T-helper 2 cell treated with Interferon-gamma antibody and Interleukin-4, amounts not matched to agents 5 μg/mL and 100 μg/mL, for 36 hours (primary cell): Measurements from ENCODE around the gene MAPK13.
"Not testable (repeated sequence)": the region's sequence is repeated elsewhere in the genome, so short reads cannot be mapped to it uniquely, and the experiment has no call there.

Source experiments
- DNase-seq: peaks from one replicate; pipeline ENCODE4 v3.0.0; 2021; ENCODE audit warnings: low spot score
- H3K27ac Mint-ChIP-seq: one replicate; pipeline ENCODE4 v1.8.0; 2021; ENCODE audit warnings: mild to moderate bottlenecking, mixed read lengths
- H3K27me3 Mint-ChIP-seq: one replicate; pipeline ENCODE4 v1.8.0; 2021; ENCODE audit warnings: low read depth, mixed read lengths
- H3K36me3 Mint-ChIP-seq: one replicate; pipeline ENCODE4 v1.8.0; 2021; ENCODE audit warnings: low read depth, mixed read lengths
- H3K4me1 Mint-ChIP-seq: one replicate; pipeline ENCODE4 v1.8.0; 2021; ENCODE audit warnings: low read depth, mixed read lengths
- H3K4me3 Mint-ChIP-seq: one replicate; pipeline ENCODE4 v1.8.0; 2022; ENCODE audit warnings: mild to moderate bottlenecking, moderate library complexity, mixed read lengths
- H3K9me3 Mint-ChIP-seq: one replicate; pipeline ENCODE4 v1.8.0; 2021; ENCODE audit warnings: mixed read lengths

Gene MAPK13

GRCh38 chr6:36127462-36128016 is 2.8 kb upstream of the MAPK13 start:
- Mint-ChIP-seq H3K27me3 (no peaks in the 10 kb centered on the region), H3K27ac (no peak overlapping the region), H3K4me1 (peaks cover 51% of the 10 kb centered on the region), H3K36me3 (no peaks in the 10 kb centered on the region), H3K9me3 (no peaks in the 10 kb centered on the region), H3K4me3 (no peak overlapping the region)
- DNase-seq, result no peak

- Mint-ChIP-seq H3K36me3 (peaks cover under 1% of the 10 kb centered on the region), H3K9me3 (no peaks in the 10 kb centered on the region), H3K4me1 (peaks cover 53% of the 10 kb centered on the region), H3K27ac (no peak overlapping the region), H3K4me3 (no peak overlapping the region), H3K27me3 (no peaks in the 10 kb centered on the region)
- DNase-seq, result no peak
These were observed 2.2 kb upstream of the MAPK13 start for GRCh38 chr6:36128073-36128472.

- peaks cover 4% of the 10 kb centered on the region for H3K36me3 Mint-ChIP-seq
- H3K9me3 Mint-ChIP-seq, result no peaks in the 10 kb centered on the region
- H3K4me1 Mint-ChIP-seq, result peaks cover 46% of the 10 kb centered on the region
- DNase-seq, result no peak
- H3K27ac Mint-ChIP-seq, result no peak overlapping the region
- no peaks in the 10 kb centered on the region for H3K27me3 Mint-ChIP-seq
- H3K4me3 Mint-ChIP-seq, result peak overlapping the region; percentile 56
These were observed 1.5 kb upstream of the MAPK13 start for GRCh38 chr6:36128793-36129192.

GRCh38 chr6:36129334-36129733 is 979 bp upstream of the MAPK13 start:
- not testable (repeated sequence) for H3K9me3 Mint-ChIP-seq, H3K36me3 Mint-ChIP-seq, DNase-seq, H3K27me3 Mint-ChIP-seq
- peak overlapping the region; percentile 56 for H3K4me3 Mint-ChIP-seq
- peak overlapping the region; percentile 26 for H3K27ac Mint-ChIP-seq
- peaks cover 45% of the 10 kb centered on the region for H3K4me1 Mint-ChIP-seq

GRCh38 chr6:36130667-36131510 is 576 bp downstream of the MAPK13 start:
- Mint-ChIP-seq H3K4me3 (peak overlapping the region; percentile 73), H3K27ac (peak overlapping the region; percentile 84), H3K36me3 (peaks cover 4% of the 10 kb centered on the region), H3K4me1 (peaks cover 39% of the 10 kb centered on the region), H3K27me3 (no peaks in the 10 kb centered on the region), H3K9me3 (no peaks in the 10 kb centered on the region)
- DNase-seq, result peak; percentile 76

GRCh38 chr6:36131511-36132245 is 1.4 kb downstream of the MAPK13 start:
- peak; percentile 75 for DNase-seq
- Mint-ChIP-seq H3K9me3 (no peaks in the 10 kb centered on the region), H3K36me3 (peaks cover 6% of the 10 kb centered on the region), H3K4me1 (peaks cover 31% of the 10 kb centered on the region), H3K27me3 (no peaks in the 10 kb centered on the region), H3K27ac (peak overlapping the region; percentile 84), H3K4me3 (peak overlapping the region; percentile 73)

GRCh38 chr6:36132246-36132895 is 2.1 kb downstream of the MAPK13 start:
- Mint-ChIP-seq H3K36me3 (peaks cover 8% of the 10 kb centered on the region), H3K4me1 (peaks cover 26% of the 10 kb centered on the region), H3K27me3 (no peaks in the 10 kb centered on the region), H3K4me3 (peak overlapping the region; percentile 48), H3K9me3 (no peaks in the 10 kb centered on the region), H3K27ac (peak overlapping the region; percentile 68)
- DNase-seq, result no peak

GRCh38 chr6:36133148-36133547 is 2.8 kb downstream of the MAPK13 start:
- Mint-ChIP-seq H3K9me3 (no peaks in the 10 kb centered on the region), H3K4me3 (no peak overlapping the region), H3K27me3 (no peaks in the 10 kb centered on the region), H3K4me1 (peaks cover 26% of the 10 kb centered on the region), H3K27ac (peak overlapping the region; percentile 20), H3K36me3 (peaks cover 8% of the 10 kb centered on the region)
- no peak for DNase-seq

GRCh38 chr6:36133912-36134311 is 3.6 kb downstream of the MAPK13 start:
- H3K4me3 Mint-ChIP-seq, result no peak overlapping the region
- H3K27ac Mint-ChIP-seq, result no peak overlapping the region
- DNase-seq, result no peak
- H3K9me3 Mint-ChIP-seq, result no peaks in the 10 kb centered on the region
- peaks cover 26% of the 10 kb centered on the region for H3K4me1 Mint-ChIP-seq
- peaks cover 8% of the 10 kb centered on the region for H3K36me3 Mint-ChIP-seq
- H3K27me3 Mint-ChIP-seq, result no peaks in the 10 kb centered on the region

- H3K9me3 Mint-ChIP-seq, result no peaks in the 10 kb centered on the region
- H3K4me1 Mint-ChIP-seq, result peaks cover 25% of the 10 kb centered on the region
- no peak overlapping the region for H3K27ac Mint-ChIP-seq
- H3K4me3 Mint-ChIP-seq, result no peak overlapping the region
- DNase-seq, result no peak
- H3K36me3 Mint-ChIP-seq, result peaks cover 8% of the 10 kb centered on the region
- H3K27me3 Mint-ChIP-seq, result no peaks in the 10 kb centered on the region
These were observed 4.9 kb downstream of the MAPK13 start for GRCh38 chr6:36135053-36135731.

GRCh38 chr6:36136034-36136433 is 5.7 kb downstream of the MAPK13 start:
- peaks cover 8% of the 10 kb centered on the region for H3K36me3 Mint-ChIP-seq
- peaks cover 24% of the 10 kb centered on the region for H3K4me1 Mint-ChIP-seq
- DNase-seq, result no peak
- no peak overlapping the region for H3K27ac Mint-ChIP-seq
- no peaks in the 10 kb centered on the region for H3K9me3 Mint-ChIP-seq
- no peak overlapping the region for H3K4me3 Mint-ChIP-seq
- H3K27me3 Mint-ChIP-seq, result no peaks in the 10 kb centered on the region

GRCh38 chr6:36136551-36136950 is 6.2 kb downstream of the MAPK13 start:
- H3K27me3 Mint-ChIP-seq, result no peaks in the 10 kb centered on the region
- peaks cover 23% of the 10 kb centered on the region for H3K4me1 Mint-ChIP-seq
- H3K9me3 Mint-ChIP-seq, result no peaks in the 10 kb centered on the region
- DNase-seq, result no peak
- no peak overlapping the region for H3K4me3 Mint-ChIP-seq
- H3K27ac Mint-ChIP-seq, result no peak overlapping the region
- H3K36me3 Mint-ChIP-seq, result peaks cover 8% of the 10 kb centered on the region

GRCh38 chr6:36138667-36139066 is 8.4 kb downstream of the MAPK13 start:
- Mint-ChIP-seq H3K27ac (no peak overlapping the region), H3K36me3 (peaks cover 3% of the 10 kb centered on the region), H3K27me3 (no peaks in the 10 kb centered on the region), H3K4me1 (peaks cover 17% of the 10 kb centered on the region), H3K9me3 (no peaks in the 10 kb centered on the region), H3K4me3 (no peak overlapping the region)
- no peak for DNase-seq
